A673 (cell line): ENCODE measurements around the gene COPA. TPM values are rescaled to one million over a fixed set of nuclear protein-coding genes. Genes with fewer than 3 reads are reported as not detected.

Source experiments
- BruUV-seq: library from RNA; stranded (reverse); fragments of 400-500 nt; replicated peaks from 2 replicates; lab custom pipeline; 2021; lab: Mats Ljungman, UMichigan
- CTCF ChIA-PET: fragments of 300-600 bp; sonication (Branson Sonifier 250); formaldehyde crosslinking; loops from one replicate; lab custom pipeline; 2022; ENCODE audit warnings: antibody characterized with exemption; lab: Charles Lee
- POLR2A ChIA-PET: fragments of 300-600 bp; sonication (Branson Sonifier 250); formaldehyde crosslinking; loops from one replicate; lab custom pipeline; 2022; ENCODE audit warnings: antibody characterized with exemption; ENCODE audit not compliant: low non-redundant PET; lab: Charles Lee
- DNase-seq: peaks from one replicate; pipeline ENCODE4 v3.0.0-alpha.2; 2015; ENCODE audit warnings: low spot score
- H3K27ac ChIP-seq: fragments of 200-600 bp; sonication (generic); 2 replicates; pipeline ENCODE4 v1.5.1; 2016; ENCODE audit warnings: mixed run types, low read depth, mild to moderate bottlenecking, mixed read lengths, antibody characterized with exemption, low read length; ENCODE audit not compliant: poor library complexity, severe bottlenecking
- H3K27me3 ChIP-seq: fragments of 200-600 bp; sonication (generic); replicated peaks from 2 replicates; pipeline ENCODE4 v1.6.1; 2017; ENCODE audit warnings: mixed run types, low read depth, mild to moderate bottlenecking, mixed read lengths, antibody characterized with exemption, low read length; ENCODE audit not compliant: insufficient read depth, poor library complexity
- H3K36me3 ChIP-seq: fragments of 200-600 bp; sonication (generic); 2 replicates; pipeline ENCODE4 v1.6.1; 2016; ENCODE audit warnings: mixed run types, mild to moderate bottlenecking, mixed read lengths, antibody characterized with exemption, low read length; ENCODE audit not compliant: insufficient read depth, poor library complexity, severe bottlenecking
- H3K4me1 ChIP-seq: fragments of 200-600 bp; sonication (generic); 2 replicates; pipeline ENCODE4 v1.6.1; 2017; ENCODE audit warnings: mixed run types, mild to moderate bottlenecking, mixed read lengths, antibody characterized with exemption, low read length; ENCODE audit not compliant: insufficient read depth, poor library complexity, severe bottlenecking
- H3K4me3 ChIP-seq: fragments of 200-600 bp; sonication (generic); 2 replicates; pipeline ENCODE4 v1.5.1; 2016; ENCODE audit warnings: low read depth, mixed run types, mild to moderate bottlenecking, mixed read lengths, low read length; ENCODE audit not compliant: poor library complexity, severe bottlenecking
- H3K9me3 ChIP-seq: fragments of 200-600 bp; sonication (generic); 2 replicates; pipeline ENCODE4 v1.6.1; 2016; ENCODE audit warnings: mixed run types, low read depth, mild to moderate bottlenecking, mixed read lengths, antibody characterized with exemption, low read length; ENCODE audit not compliant: poor library complexity, severe bottlenecking
- EZH2 ChIP-seq: fragments of 200-600 bp; sonication (generic); IDR thresholded peaks from 2 replicates; pipeline ENCODE4 v1.6.1; 2017; ENCODE audit warnings: borderline replicate concordance, low read depth, mild to moderate bottlenecking, mixed read lengths, antibody characterized with exemption, low read length; ENCODE audit not compliant: poor library complexity, severe bottlenecking
- intact Hi-C: fragments of 100-400 bp; cut with micrococcal nuclease; formaldehyde crosslinking; loops from one replicate; pipeline ENCODE4 v1.10.0; 2022; ENCODE audit not compliant: unreplicated experiment
- total RNA-seq: library from RNA; stranded (reverse); gene quantifications from 2 replicates; pipeline ENCODE4 v1.2.3, GENCODE V29; 2021
- TF ChIP-seq, protein P1 (sequence below): fragments of 300-800, 200-600 bp; sonication (generic); conservative IDR thresholded peaks from 2 replicates; pipeline ENCODE4 v1.5.1; 2017; ENCODE audit warnings: low read depth, mild to moderate bottlenecking, antibody characterized with exemption, low read length, moderate library complexity, mixed read lengths

Gene COPA
- total RNA-seq, 1 experiment from 2014 or later = 134 TPM

DNA sequence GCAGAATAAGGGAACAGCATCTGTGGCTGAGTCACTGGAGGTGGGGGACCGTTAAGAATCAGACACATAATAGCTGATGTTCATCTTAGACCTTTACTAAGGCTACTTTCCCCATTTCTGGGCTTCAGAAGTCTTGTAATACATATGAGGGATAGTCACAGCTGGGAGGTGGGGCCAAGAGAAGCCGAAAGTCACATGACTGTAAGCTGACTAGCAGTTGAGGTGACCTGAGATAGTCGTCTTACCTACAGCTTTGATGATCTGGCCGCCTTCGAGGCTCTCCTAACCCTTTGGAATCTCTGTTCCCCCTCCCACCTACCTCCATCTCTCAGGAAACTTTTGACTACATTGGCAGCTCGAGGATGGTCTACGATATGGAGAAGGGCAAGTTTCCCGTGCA is 9.5 kb upstream of the COPA start:
- TF ChIP-seq EZH2 = no peak
- TF ChIP-seq, protein P1, sequence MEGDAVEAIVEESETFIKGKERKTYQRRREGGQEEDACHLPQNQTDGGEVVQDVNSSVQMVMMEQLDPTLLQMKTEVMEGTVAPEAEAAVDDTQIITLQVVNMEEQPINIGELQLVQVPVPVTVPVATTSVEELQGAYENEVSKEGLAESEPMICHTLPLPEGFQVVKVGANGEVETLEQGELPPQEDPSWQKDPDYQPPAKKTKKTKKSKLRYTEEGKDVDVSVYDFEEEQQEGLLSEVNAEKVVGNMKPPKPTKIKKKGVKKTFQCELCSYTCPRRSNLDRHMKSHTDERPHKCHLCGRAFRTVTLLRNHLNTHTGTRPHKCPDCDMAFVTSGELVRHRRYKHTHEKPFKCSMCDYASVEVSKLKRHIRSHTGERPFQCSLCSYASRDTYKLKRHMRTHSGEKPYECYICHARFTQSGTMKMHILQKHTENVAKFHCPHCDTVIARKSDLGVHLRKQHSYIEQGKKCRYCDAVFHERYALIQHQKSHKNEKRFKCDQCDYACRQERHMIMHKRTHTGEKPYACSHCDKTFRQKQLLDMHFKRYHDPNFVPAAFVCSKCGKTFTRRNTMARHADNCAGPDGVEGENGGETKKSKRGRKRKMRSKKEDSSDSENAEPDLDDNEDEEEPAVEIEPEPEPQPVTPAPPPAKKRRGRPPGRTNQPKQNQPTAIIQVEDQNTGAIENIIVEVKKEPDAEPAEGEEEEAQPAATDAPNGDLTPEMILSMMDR = no peak
- CTCF ChIA-PET = interaction anchor here (3.5 kb wide), 1 partner anchor 24 kb away, joined by 19 read pairs; no protein-coding TSS in a partner anchor

DNA sequence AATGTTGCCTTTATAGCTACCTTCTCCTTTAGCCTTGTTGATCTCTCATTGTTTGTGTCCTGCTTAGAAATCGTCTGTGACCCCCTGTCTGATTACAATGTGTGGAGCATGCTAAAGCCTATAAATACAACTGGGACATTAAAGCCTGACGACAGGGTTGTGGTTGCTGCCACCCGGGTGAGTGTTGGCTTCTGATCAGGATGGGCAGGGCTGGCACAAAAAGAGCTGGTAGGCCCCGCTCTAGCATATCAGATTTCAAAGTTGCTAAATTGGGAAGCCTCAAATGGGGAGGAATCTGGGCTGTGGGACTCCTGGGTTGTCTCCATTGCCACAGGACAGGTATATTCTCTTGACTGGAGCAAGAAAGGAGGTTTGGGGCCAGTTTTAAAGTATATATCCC is 8.6 kb upstream of the COPA start:
- CTCF ChIA-PET = no interaction called here
- POLR2A ChIA-PET = no interaction called here
- BruUV-seq = no TSS peak

More for the DNA sequence above, 9.5 kb upstream of the COPA start:
- Histone ChIP-seq H3K4me1 (no peaks in the 10 kb centered on the region), H3K9me3 (no peaks in the 10 kb centered on the region), H3K27ac (no peak overlapping the region), H3K27me3 (no peaks in the 10 kb centered on the region), H3K36me3 (peaks cover 80% of the 10 kb centered on the region), H3K4me3 (no peak overlapping the region)
- DNase-seq = no peak
- intact Hi-C loops = no loop called here
- no TSS peak for BruUV-seq
- POLR2A ChIA-PET = no interaction called here

DNA sequence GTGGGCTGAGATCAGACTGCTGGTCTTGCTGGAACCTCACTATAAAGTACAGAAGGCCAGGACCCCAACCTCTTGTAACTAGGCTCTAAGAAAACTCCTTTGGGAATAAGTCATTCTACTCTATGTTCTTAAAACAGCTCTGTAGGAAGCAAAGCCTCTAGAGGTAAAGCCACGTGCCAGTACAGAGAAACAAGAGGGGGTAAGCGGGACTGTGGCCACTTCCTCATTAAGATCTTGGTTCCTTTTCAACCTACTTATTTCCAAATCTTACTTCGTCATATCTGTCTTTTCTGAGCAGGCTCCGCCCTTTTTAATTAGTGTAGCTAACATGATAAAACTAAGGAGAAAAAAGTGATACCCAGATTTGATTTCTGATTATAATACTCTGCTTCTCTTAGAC is 3.9 kb upstream of the COPA start:
- ChIA-PET POLR2A (no interaction called here), CTCF (no interaction called here)
- BruUV-seq = no TSS peak
- Histone ChIP-seq H3K9me3 (no peaks in the 10 kb centered on the region), H3K4me1 (peaks cover 7% of the 10 kb centered on the region), H3K27ac (no peak overlapping the region), H3K27me3 (no peaks in the 10 kb centered on the region), H3K4me3 (no peak overlapping the region), H3K36me3 (peaks cover 38% of the 10 kb centered on the region)
- TF ChIP-seq, protein P1 = no peak
- no peak for TF ChIP-seq EZH2
- intact Hi-C loops = no loop called here
- DNase-seq = no peak

More for the DNA sequence above, 8.6 kb upstream of the COPA start:
- Histone ChIP-seq H3K27me3 (no peaks in the 10 kb centered on the region), H3K27ac (no peak overlapping the region), H3K4me3 (no peak overlapping the region), H3K4me1 (no peaks in the 10 kb centered on the region), H3K9me3 (no peaks in the 10 kb centered on the region), H3K36me3 (peaks cover 77% of the 10 kb centered on the region)
- no peak for DNase-seq
- intact Hi-C loops = no loop called here
- TF ChIP-seq, protein P1 = no peak
- no peak for TF ChIP-seq EZH2
